ENCODE data around the gene REEP2.
A peak's percentile ranks its signal among the peaks of the same experiment; 100 is the strongest.

REEP2 gene

GRCh38 chr5:138448481-138449398 is 9.9 kb downstream of the REEP2 start:
- DNase-seq, result no peak

GRCh38 chr5:138449501-138450239 is 10.8 kb downstream of the REEP2 start:
- DNase-seq, result peak; percentile 48

GRCh38 chr5:138450971-138451370 is 12.1 kb downstream of the REEP2 start:
- no peak for DNase-seq

- no peak for DNase-seq
Observed at GRCh38 chr5:138452720-138453119, 13.9 kb downstream of the REEP2 start.

GRCh38 chr5:138453590-138453989 is 14.7 kb downstream of the REEP2 start:
- DNase-seq, result no peak

- no peak for DNase-seq
Observed at GRCh38 chr5:138454121-138454520, 15.3 kb downstream of the REEP2 start.

GRCh38 chr5:138455232-138455930 is 16.5 kb downstream of the REEP2 start:
- no peak for DNase-seq

- DNase-seq, result no peak
Observed at GRCh38 chr5:138457531-138458275, 18.8 kb downstream of the REEP2 start.

GRCh38 chr5:138458384-138458783 is 19.5 kb downstream of the REEP2 start:
- DNase-seq, result no peak

GRCh38 chr5:138458856-138459255 is 20.0 kb downstream of the REEP2 start:
- DNase-seq, result no peak

GRCh38 chr5:138459311-138459933 is 20.6 kb downstream of the REEP2 start:
- DNase-seq, result no peak

- no peak for DNase-seq
Observed at GRCh38 chr5:138460032-138460693, 21.3 kb downstream of the REEP2 start.

GRCh38 chr5:138461343-138462125 is 22.7 kb downstream of the REEP2 start:
- no peak for DNase-seq

- DNase-seq, result no peak
Observed at GRCh38 chr5:138463419-138464007, 24.7 kb downstream of the REEP2 start.

- DNase-seq, result peak; percentile 85
Observed at GRCh38 chr5:138464008-138464387, 25.1 kb downstream of the REEP2 start.

- DNase-seq, result peak; percentile 91
Observed at GRCh38 chr5:138464388-138465260, 25.8 kb downstream of the REEP2 start.

GRCh38 chr5:138465261-138466124 is 26.6 kb downstream of the REEP2 start, which contains the start of gene EGR1:
TSS of gene EGR1 (plus strand) at chr5:138465479. CDS start at chr5:138465762, 283 bp downstream.
- peak; percentile 77 for DNase-seq
